DMS 273 (cell line): ENCODE results near the gene TOPORS.
"Not testable (repeated sequence)": the region's sequence is repeated elsewhere in the genome, so short reads cannot be mapped to it uniquely, and the experiment has no call there.

Source experiments
- DNase-seq: peaks from one replicate; lab custom pipeline; 2025; ENCODE audit not compliant: unreplicated experiment; lab: John Stamatoyannopoulos, UW

The TOPORS gene

DNA sequence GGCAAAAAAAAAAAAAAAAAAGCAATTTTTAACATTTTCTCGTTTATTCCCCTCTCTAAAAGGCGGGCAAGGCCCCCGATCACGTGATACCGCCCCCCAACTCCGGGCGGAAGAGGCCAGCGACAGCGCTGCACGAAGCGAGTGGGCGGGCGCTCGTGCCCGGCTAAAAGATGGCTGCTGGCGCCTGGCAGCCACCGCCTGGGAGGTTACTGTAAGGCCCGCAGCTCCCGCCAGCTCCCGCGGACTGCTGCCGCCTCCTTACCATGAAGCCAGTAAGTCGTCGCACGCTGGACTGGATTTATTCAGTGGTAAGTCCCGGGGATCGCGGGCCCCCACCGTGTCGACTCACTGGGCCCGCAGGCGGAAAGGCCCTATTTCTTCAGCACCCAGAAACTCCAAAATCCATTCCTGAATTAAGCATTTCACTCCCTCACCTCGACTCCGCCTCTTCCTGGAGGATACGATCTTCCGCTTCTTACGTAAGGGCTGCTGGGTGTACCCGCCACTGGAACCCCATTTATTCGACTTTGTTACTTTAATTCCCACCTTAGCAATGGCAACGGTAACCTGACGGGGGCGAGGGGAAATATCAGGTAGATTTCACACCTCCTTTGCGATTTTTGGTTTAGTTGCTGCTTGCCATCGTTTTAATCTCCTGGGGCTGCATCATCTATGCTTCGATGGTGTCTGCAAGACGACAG, at the start of gene TOPORS, which contains the start of gene SMIM27:
TOPORS (minus strand) TSS at position 415 of the 701 bp plus-strand sequence; CDS start at position 265, 150 bp downstream.
SMIM27 (plus strand) TSS at position 156 of the 701 bp plus-strand sequence; CDS start at position 264, 108 bp downstream.
- DNase-seq: peak; percentile 96

DNA sequence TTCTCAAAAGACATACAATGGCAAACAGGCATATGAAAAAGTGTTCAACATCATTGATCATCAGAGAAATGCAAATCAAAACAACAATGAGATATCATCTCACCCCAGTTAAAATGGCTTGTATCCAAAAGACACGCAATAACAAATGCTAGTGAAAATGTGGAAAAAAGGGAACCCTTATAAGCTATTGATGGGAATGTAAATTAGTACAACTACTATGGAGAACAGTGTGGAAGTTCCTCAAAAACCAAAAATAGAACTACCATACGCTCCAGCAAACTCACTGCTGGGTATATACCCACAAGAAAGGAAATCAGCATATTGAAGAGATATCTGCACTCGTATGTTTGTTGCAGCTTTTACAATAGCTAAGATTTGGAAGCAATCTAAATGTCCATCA, 46.6 kb upstream of the TOPORS start:
- DNase-seq: not testable (repeated sequence)

DNA sequence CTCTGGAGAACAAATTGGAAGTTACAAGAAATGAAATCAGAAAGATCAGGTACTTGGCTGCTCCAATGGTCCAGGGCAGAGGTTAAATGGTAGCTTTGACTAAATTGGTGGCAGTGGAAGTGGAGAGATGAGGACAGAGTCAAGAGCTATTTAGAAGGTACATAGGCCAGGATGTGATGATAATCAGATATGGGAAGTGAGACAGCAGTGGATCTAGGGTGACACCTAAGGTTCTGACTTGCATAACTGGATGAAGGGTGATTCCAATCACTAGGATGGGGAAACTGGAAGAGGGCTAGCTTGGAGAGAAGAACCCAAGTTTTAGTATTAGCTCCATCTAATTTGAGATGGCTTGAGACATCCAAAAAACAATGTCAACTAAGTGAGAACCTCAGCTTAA, 44.5 kb upstream of the TOPORS start:
- no peak for DNase-seq

DNA sequence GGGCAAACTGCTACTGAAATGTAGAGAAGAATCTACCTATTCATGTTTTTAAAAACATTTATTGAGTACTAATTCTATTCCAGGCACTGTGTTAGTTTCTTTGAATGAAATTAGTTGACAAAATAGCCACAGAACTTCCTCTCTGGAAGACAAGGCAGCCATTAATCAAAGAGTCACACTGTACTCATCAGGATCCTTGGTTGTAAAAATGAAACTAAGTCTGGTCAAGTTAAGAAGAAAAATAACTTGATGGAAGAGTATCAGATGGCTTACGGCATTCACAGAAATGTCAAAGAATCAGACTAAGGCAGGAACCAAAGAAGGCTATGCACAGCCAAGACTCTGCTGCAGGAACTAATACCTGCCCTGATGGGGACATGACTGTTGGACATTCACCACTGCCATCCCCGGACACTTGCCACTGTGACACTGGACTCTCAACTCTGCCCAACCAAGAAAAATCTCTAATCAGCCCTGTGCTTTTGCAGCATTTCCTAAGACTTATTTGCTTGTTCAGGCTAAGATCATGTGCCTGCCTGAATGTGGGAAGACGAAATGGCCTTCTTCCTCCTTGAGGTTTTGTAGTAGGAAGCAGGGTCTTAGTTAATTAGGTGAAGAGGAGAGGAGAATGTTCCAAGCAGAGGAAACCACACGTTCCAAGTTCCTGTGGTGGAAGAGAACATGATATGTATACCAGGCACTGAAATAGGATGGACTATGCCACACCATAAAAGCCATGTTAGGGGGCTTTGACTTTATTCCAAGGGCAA, 43.9 kb upstream of the TOPORS start:
- no peak for DNase-seq

DNA sequence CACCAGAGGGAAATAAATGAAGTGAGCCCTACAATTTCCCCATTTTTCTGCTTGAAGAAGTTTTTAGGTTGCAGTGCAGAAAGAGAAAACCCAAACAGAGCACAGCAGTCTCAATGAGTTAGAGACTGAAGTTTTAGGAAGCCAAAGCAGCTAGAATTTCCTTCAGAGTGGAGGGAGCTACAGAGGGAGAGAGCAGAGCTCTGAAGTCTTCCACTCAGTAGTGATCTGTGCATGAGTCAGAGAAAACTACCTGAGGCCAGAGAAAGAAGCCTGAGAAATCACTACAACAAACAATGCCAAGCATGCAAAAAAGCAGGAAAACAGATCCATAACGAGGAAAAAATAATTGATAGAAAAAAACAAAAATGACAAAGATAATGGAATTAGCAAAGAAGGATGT, 38.5 kb upstream of the TOPORS start:
- DNase-seq: no peak

DNA sequence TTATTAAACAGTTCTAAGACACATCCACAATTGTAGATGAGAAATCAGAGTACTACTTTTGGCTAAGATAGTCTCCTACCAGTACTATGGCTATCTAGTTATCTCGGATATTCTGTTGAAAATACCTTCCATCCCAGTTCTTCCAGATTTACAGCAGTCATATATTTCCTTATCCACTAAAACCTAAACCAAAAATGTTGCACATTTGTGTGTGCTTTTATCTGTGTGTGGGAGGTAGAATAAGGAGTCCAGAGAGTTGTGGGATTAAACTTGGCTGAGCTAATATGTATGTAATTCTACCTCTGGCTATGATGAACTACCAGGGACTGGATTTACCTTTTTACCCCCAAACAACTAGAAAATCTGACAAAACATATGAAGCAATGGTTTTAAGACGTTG, 38.1 kb upstream of the TOPORS start:
- DNase-seq: no peak

DNA sequence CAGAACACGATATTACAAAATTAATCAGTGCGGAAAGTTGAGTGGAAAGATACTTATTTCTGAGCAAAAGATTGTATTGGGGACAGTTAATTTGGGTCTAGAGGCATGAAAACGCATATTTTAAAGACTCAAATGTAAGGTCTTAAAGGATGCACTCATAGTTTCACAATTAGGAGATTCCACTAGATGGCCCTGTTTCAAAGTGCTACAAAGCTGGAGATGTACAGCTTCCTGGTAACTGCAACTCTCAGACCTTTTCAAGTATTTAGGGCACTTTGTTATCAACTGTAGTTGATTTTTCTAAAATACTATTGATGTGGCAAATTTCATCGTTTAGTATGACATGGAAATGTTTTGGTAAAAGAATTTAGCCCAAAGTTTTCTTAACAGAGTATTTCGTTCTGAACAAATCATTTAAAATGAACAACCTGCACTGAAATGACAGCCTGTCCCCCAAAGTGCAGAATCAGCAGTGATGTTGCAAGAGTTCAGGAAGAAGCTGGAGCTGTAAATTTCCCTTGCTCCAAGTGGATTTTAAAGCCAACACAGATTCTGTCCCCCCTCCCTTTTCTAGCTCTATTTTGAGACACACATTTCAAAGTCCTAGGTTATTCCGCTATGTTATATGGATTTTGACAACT, 36.8 kb upstream of the TOPORS start:
- peak; percentile 63 for DNase-seq

DNA sequence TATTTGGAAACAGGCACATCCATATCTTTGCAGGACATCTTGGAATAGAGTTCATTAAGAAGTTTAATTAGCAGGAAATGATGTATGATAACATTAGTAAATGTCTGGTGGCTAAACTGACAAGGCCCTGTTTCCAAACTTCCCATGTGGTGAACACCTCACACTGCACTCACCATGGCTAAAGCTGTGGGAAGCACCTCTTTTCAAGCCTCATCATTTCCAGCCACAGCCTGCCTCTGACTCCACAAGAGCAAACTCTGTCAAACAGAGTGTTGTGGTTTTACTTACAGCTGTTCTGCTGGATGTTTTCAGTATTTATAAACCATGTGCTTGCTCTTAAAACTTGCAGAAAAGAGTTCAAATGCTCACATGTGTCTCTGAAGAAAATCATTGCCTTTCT, 35.5 kb upstream of the TOPORS start:
- DNase-seq: no peak

DNA sequence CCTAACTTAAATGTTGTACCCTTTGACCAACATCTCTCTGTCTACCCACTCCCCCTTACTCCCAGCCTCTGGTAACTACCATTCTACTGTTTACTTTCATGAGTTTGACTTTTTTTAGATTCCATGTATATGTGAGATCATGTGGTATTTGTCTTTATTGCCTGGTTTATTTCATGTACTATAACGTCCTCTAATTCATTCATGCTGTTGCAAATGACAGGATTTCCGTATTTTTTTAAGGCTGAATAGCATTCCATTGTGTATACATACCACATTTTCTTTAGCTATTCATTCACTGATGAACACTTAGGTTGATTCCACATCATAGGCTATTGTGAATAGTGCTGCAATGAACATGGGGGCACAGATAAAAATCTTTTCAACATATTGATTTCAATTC, 32.4 kb upstream of the TOPORS start:
- DNase-seq: no peak

DNA sequence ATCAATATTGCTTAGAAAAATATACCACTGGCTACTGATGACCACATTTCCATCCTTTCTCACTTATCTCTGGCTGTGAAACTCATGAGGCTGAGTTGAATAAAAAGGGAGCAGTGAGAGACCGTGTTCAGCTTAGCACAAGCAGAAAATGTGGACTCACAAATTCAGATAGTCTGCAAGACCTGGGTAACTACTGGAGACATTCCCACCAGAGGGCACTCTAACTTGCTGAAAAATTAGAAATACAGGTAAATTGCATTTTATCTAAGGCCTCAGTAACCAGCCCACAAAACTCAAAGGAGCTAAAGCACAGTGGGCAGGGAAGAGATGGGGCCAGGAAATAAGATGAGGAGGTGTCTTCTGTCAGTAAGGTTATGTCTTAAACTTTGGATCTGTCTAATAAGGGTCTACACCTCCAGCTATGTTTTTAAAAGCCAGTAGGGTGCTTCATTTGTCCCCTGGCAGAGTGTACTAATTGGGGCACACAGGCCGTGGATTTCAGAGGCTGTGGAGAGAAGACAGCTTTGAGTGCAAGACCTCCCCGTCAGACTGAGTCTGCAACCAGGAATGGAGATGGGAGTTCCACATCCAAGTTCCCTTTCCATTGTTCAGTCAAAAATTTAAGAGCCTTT, 29.2 kb upstream of the TOPORS start:
- peak; percentile 70 for DNase-seq

DNA sequence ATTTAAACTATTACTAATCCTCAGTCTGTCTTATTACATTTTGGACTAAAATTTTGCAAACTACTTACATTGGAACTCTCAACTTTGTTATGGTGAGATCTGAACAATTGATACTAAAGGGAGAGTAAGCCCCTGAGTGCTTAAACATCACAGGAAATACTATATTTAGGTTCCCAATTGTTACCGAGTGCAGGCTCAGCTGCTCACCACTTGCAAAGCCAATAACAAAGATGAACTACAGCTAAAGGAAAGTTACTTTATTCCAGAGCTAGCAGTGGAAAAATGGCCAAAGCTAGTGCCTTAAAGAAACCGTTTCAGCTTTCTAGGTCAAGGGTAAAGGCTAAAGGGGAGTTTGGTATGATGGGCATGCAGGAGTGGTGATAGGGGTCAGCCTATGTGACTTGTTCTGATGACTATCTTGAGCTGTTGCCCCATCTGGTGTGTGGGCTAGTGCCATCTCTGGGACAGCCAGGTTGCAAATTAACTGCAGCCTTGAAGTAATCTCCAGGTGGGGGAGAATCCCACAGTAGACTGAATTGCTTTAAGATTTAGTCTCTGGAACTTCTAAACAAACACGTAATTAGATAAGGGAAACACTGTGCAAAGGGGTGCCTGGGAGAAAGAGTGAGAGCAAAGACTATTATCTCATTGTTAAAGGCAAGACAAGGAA, 28.4 kb upstream of the TOPORS start:
- DNase-seq: no peak

DNA sequence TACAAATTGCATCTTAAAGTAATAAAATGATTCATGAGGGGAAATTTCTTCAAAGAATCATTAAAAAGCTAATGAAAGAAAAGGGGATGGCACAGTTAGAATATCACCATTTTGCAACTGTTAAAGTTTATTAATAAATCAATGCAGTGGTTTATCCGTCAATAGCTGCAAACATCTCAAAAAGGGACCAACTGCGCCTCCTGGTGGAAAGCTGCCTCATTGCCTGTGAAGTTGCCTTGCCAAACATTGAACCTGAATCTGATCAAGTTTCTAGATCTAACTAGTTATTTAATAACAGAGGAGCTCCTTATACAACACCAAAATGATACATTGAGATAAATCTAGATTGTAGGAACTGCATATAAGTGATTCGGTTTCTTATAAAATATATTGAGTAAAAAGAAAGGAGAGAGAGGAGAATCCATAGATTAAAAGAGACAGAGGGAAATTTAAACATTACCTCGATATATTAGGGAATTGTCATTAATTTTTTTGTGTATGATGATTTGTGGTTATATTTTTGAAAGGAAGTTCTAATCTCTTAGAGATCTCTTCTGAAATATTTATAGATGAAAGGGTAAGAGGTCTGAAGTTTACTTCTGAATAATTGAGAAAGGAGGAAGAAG, 27.4 kb upstream of the TOPORS start:
- DNase-seq: peak; percentile 76

DNA sequence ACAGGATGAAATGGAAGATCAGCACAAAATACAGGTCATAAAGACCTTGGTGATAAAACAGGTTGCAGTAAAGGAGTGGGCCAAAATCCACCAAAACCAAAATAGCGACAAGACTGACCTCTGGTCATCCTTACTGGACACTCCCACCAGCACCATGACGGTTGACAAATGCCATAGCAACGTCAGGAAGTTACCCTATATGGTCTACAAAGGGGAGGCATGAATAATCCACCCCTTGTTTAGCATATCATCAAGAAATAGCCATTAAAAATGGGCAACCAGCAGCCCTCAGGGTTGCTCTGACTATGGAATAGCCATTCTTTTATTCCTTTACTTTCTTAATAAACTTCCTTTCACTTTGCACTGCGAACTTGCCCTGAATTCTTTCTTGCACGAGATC, 26.6 kb upstream of the TOPORS start:
- no peak for DNase-seq

DNA sequence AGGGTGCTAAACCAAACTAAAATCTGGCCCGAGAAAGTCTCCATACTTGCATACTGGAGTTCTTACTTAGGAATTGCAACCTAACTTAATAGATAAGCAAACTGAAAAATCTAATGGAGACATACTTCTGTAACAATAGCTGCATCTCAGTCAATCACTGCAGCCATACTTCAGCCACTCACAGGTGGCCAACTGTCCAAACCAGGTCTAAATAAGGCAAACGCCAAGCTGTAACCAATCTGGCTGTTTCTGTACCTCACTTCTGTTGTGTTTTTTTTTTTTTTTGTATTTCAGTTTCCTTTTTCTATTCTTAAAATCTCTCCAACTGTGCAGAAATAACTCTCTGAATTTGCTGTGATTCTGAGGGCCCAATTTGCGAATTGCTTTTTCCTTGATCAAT, 24.9 kb upstream of the TOPORS start:
- DNase-seq: no peak

DNA sequence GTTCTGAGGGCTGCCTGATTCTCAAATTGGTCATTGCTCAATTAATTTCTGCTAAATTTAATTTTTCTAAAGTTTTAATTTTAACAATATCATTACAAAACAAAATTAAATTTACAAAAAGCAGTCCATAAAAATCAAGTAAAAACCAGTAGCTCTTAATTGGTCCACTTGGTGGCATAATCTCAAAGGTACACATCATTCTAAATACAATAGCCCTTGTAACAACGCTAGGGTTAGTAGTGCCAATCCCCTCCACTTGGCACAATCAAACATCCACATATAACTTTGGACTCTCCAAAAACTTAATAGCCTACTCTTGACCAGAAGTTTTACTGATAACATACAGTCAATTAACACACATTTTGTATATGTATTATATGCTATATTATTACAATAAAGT, 22.5 kb upstream of the TOPORS start:
- no peak for DNase-seq

DNA sequence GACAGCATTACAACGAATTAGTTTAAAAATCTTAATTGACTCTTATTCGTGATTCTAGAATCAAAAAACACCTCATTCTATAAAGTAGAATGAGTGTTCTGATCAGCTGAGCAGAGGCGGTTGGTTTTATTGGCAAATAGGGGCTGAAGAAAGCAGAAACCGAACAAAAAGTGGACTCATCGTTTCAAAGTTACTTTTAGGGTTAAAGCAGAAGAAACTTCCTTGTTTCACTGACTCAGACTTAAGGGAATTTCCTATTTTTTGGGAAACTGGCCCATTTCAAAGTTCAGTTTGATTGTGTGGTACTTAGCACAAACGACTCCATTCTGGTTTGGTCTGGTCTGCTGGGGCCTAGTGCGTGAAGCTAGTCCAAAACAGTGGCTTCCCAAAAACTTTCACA, 21.4 kb upstream of the TOPORS start:
- no peak for DNase-seq

DNA sequence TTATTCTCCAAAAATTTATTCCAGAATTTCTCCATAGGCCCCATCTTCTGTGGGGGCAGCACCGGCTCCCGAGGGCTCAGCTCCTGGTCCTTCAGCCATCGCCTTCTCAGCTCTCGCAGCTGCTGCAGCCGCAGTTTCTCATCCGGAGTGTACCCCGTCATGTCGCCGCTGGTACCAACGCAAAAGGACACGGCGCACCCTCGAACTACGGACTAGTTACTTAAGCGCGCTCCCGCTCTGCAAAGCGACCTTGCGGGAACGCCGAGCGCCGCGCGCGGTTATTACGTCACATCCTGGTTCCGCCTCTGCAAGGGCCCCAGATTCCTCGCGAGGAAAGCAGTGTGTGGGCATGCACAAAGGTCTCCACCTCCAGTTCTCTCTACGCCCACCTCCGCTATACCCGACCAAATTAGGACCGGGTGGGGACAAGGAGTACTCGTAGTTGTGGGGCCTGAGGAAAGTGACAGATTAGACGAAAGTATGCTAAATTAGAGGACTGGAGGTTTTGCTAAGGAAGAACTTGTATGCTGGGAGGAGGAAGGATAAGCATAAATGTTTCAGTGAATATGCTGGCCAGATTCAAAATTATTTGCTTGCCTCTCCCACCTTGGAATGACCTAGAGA, 20.6 kb upstream of the TOPORS start, which contains the start of gene NDUFB6:
NDUFB6 (minus strand) TSS at position 260 of the 624 bp plus-strand sequence; CDS start at position 161, 99 bp downstream.
- peak; percentile 98 for DNase-seq

DNA sequence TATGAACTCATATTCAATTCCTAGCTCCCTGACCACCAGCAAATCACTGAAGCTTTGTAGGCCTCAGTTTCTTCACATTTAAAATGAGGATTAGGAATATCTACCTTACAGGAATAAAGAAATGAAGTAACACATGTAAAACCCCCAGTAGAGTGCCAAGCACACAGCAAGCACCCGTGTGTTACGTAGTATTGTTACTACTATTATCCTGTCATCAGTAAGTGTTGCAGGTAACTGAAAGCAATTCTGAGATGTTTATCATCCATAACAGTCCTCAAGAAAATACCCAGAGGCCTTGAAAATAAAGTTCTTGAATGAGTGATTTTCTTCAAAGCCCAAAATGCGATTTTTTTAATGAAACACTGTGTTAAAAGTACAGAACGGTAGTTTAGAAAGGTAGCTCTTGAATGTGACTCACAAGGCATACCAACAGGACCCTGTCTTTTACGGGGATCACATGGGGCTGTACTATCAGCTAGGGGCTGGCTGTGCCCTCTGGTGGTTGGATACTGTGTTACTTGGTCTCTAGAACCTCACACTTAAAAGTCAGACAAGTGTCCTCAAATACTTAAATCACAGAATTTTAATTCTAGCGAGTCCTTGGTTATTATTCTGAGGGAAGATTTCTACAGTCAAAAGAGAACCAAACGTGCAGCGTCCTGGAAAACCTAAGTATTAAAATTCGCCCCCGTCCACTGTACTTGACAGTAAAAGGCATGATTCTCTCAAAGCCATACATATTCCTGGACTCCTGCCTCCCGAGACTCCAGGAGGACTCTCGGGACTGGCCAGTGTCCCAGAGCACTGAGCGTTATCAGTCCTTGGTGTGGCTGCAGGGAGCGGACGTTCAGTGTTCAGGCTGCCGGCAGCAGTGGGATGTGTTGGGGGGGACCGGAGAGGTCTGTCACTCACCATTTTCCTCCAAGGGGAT, 19.8 kb upstream of the TOPORS start:
- DNase-seq: peak; percentile 85

DNA sequence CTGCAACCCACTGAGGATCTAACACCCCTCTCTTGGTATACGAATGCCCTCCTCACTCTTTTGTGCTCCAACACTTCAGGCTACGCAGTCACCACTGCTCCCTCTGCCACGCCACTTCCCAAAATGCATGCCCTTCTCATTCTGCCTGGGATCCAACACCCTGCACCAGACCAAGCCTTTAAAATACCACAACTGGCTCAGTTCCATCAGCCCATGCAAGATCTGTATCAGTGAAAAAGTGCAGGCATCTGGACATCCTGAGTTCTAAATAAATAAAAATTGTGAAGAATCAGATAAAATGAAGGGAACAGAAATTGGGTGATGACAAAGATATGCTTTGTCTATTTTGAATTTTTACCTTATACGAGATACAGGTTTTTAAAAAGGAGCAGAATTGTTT, 17.9 kb upstream of the TOPORS start:
- DNase-seq: no peak
